ENCODE measurements around the gene OR56A5. TPM values are rescaled to one million over a fixed set of nuclear protein-coding genes. Genes with fewer than 3 reads are reported as not detected.

The OR56A5 gene
- total RNA-seq, 1 donor = not detected

GRCh38 chr11:5928811-5929210 lies 39.5 kb downstream of the OR56A5 start:
- DNase-seq (ENCODE audit: low read depth) = no peak
- no peak overlapping the region for H3K4me3 ChIP-seq (ENCODE audit: low read depth, low read length)
- no peak for TF ChIP-seq CTCF (IDR thresholded peaks at IDR 0.05; ENCODE audit: insufficient read depth, low read depth, low read length)

GRCh38 chr11:5928271-5928670 lies 40.0 kb downstream of the OR56A5 start:
- no peak for DNase-seq (ENCODE audit: low read depth)
- no peak for TF ChIP-seq CTCF (IDR thresholded peaks at IDR 0.05; ENCODE audit: insufficient read depth, low read depth, low read length)
- no peak overlapping the region for H3K4me3 ChIP-seq (ENCODE audit: low read depth, low read length)

- no peak for TF ChIP-seq CTCF (IDR thresholded peaks at IDR 0.05; ENCODE audit: insufficient read depth, low read depth, low read length)
- DNase-seq (ENCODE audit: low read depth) = no peak
- H3K4me3 ChIP-seq (ENCODE audit: low read depth, low read length) = no peak overlapping the region
Measured at GRCh38 chr11:5923794-5924193, 44.5 kb downstream of the OR56A5 start.

- no peak overlapping the region for H3K4me3 ChIP-seq (ENCODE audit: low read depth, low read length)
- TF ChIP-seq CTCF (IDR thresholded peaks at IDR 0.05; ENCODE audit: insufficient read depth, low read depth, low read length) = no peak
- DNase-seq (ENCODE audit: low read depth) = no peak
Measured at GRCh38 chr11:5923427-5923776, 44.9 kb downstream of the OR56A5 start.

GRCh38 chr11:5922749-5923426 lies 45.4 kb downstream of the OR56A5 start:
- TF ChIP-seq CTCF (IDR thresholded peaks at IDR 0.05; ENCODE audit: insufficient read depth, low read depth, low read length) = no peak

More at GRCh38 chr11:5922749-5923426, 45.4 kb downstream of the OR56A5 start:
- no peak for DNase-seq (ENCODE audit: low read depth)
- no peak overlapping the region for H3K4me3 ChIP-seq (ENCODE audit: low read depth, low read length)

Small RNA genes lying within 50 kb of the gene (small RNA-seq; reads per million reads assigned to genes)
- gene RNA5SP329 = not detected

Other genes with a start within 250 kb of the OR56A5 start
- gene OR56B1, start 232.0 kb downstream of the OR56A5 start, total RNA-seq = not detected in 2 replicates
- not detected in 2 replicates for gene OR52N4, start 214.3 kb downstream of the OR56A5 start, total RNA-seq
- under 0.01 TPM in 1 of 2 replicates, not detected in the other for gene OR52N5, start 185.1 kb downstream of the OR56A5 start, total RNA-seq
- gene OR52N1, start 177.2 kb downstream of the OR56A5 start, total RNA-seq = under 0.01 TPM in 1 of 2 replicates, not detected in the other
- not detected in 2 replicates for gene OR52N2, start 159.6 kb downstream of the OR56A5 start, total RNA-seq
- 0.43 TPM in 1 of 2 replicates, not detected in the other for gene OR52E6, start 126.6 kb downstream of the OR56A5 start, total RNA-seq
- not detected in 2 replicates for gene OR52E8, start 110.8 kb downstream of the OR56A5 start, total RNA-seq
- not detected in 2 replicates for gene OR52E4, start 87.9 kb downstream of the OR56A5 start, total RNA-seq
- not detected in 2 replicates for gene OR52E5, start 75.3 kb downstream of the OR56A5 start, total RNA-seq
- gene OR56A3, start 26.2 kb downstream of the OR56A5 start, total RNA-seq = not detected in 2 replicates
- not detected in 2 replicates for gene OR52L1, start 18.5 kb upstream of the OR56A5 start, total RNA-seq
- gene OR56A4, start 38.5 kb upstream of the OR56A5 start, total RNA-seq = not detected in 2 replicates
- gene OR56A1, start 62.3 kb upstream of the OR56A5 start, total RNA-seq = under 0.01 TPM in 2 replicates
- gene OR56B4, start 139.2 kb upstream of the OR56A5 start, total RNA-seq = not detected in 2 replicates
- gene OR52B2, start 201.8 kb upstream of the OR56A5 start, total RNA-seq = not detected in 2 replicates
- gene OR52W1, start 230.7 kb upstream of the OR56A5 start, total RNA-seq = not detected in 2 replicates
- under 0.01 TPM in 1 of 2 replicates, not detected in the other for gene C11orf42, start 237.1 kb upstream of the OR56A5 start, total RNA-seq